ENCODE data around the gene GOPC.

GOPC gene

GRCh38 chr6:117512987-117513573 is 89.2 kb downstream of the GOPC start:
- DNase-seq: no peak

GRCh38 chr6:117512056-117512828 is 90.1 kb downstream of the GOPC start:
- no peak for DNase-seq
